Measurements from ENCODE around the gene HSPB8. TPM values are rescaled to one million over a fixed set of nuclear protein-coding genes. Genes with fewer than 3 reads are reported as not detected.

The HSPB8 gene
- polyA plus RNA-seq, 1 of the 3 experiments (the other 2 are of a cell fraction) = 1.2 TPM

- TF ChIP-seq MAX (IDR thresholded peaks at IDR 0.05; ENCODE audit: low read depth) = no peak
- TF ChIP-seq REST (IDR thresholded peaks at IDR 0.05; ENCODE audit: low read depth, low read length) = no peak
- TF ChIP-seq RFX5 (IDR thresholded peaks at IDR 0.05; ENCODE audit: low read length) = no peak
- no peak for TF ChIP-seq NFIC (IDR thresholded peaks at IDR 0.05; ENCODE audit: borderline replicate concordance)
- TF ChIP-seq EP300 (IDR thresholded peaks at IDR 0.05; ENCODE audit: borderline replicate concordance in 1 of 2, low read depth in 1 of 2, low read length in 1 of 2) = no peak
- no peak for TF ChIP-seq ZBTB33 (IDR thresholded peaks at IDR 0.05; ENCODE audit: borderline replicate concordance, low read depth)
- no peak for TF ChIP-seq YY1 (IDR thresholded peaks at IDR 0.05; ENCODE audit: low read depth)
- TF ChIP-seq RXRA (IDR thresholded peaks at IDR 0.05; ENCODE audit: borderline replicate concordance, low read depth) = no peak
- TF ChIP-seq CTCF (IDR thresholded peaks at IDR 0.05) = no peak
- TF ChIP-seq RAD21 (IDR thresholded peaks at IDR 0.05; ENCODE audit: low read length) = no peak
- CTCF ChIA-PET = interaction anchor here (1.6 kb wide), 1 partner anchor 13 kb away, joined by 4 read pairs; no protein-coding TSS in a partner anchor
These were observed 43.7 kb downstream of the HSPB8 start for GRCh38 chr12:119222222-119222951.

More at GRCh38 chr12:119222222-119222951, 43.7 kb downstream of the HSPB8 start:
- Histone ChIP-seq H3K4me2 (no peak overlapping the region), H3K4me3 (ENCODE audit: low read depth in 2 of 2, low read length in 1 of 2) (no peak overlapping the region), H3K27me3 (ENCODE audit: insufficient read depth) (no peaks in the 10 kb centered on the region), H2AFZ (ENCODE audit: low read depth) (no peak overlapping the region), H3K27ac (ENCODE audit: low read depth in 2 of 2, low read length in 1 of 2) (no peak overlapping the region), H3F3A (replicated peaks; ENCODE audit: insufficient read depth) (no peaks in the 10 kb centered on the region), H3K4me1 (ENCODE audit: control insufficient read depth in 1 of 2, insufficient read depth in 2 of 2, low read depth in 1 of 2, low read length in 1 of 2) (no peaks in the 10 kb centered on the region; a peak in 1 of 4 replicates), H3K79me2 (ENCODE audit: insufficient read depth) (no peaks in the 10 kb centered on the region), H3K36me3 (replicated peaks in 1 of 2; ENCODE audit: control insufficient read depth in 1 of 2, insufficient read depth in 2 of 2, low read length in 1 of 2) (no peaks in the 10 kb centered on the region), H3K9me3 (no peaks in the 10 kb centered on the region), H3K9me2 (no peaks in the 10 kb centered on the region), H3K9ac (no peak overlapping the region), H4K20me1 (ENCODE audit: insufficient read depth) (no peaks in the 10 kb centered on the region)
- WGBS (ENCODE audit: low lambda C conversion rate) = 27% methylated on average over 5 of the region's 5 CpGs
- no peak for DNase-seq
- POLR2A ChIA-PET = interaction anchor here (1.0 kb wide), 1 partner anchor 13 kb away, joined by 3 read pairs; no protein-coding TSS in a partner anchor

Data from SK-N-SH (cell line).